Stimulated activated naive CD8-positive, alpha-beta T cell treated with anti-CD3 and anti-CD28 coated beads, Interleukin-15, Interleukin-2, amounts not matched to agents 100 ng/mL and 50 ng/mL, for 24 hours (primary cell): Measurements from ENCODE around the gene UFC1.

Experiments
- H3K27ac Mint-ChIP-seq: one replicate; pipeline ENCODE4 v1.8.0; 2021; ENCODE audit warnings: mild to moderate bottlenecking, mixed read lengths
- H3K27me3 Mint-ChIP-seq: one replicate; pipeline ENCODE4 v1.8.0; 2021; ENCODE audit warnings: mixed read lengths
- H3K36me3 Mint-ChIP-seq: one replicate; pipeline ENCODE4 v1.8.0; 2021; ENCODE audit warnings: low read depth, mixed read lengths
- H3K4me1 Mint-ChIP-seq: one replicate; pipeline ENCODE4 v1.8.0; 2021; ENCODE audit warnings: low read depth, mixed read lengths
- H3K4me3 Mint-ChIP-seq: one replicate; pipeline ENCODE4 v1.8.0; 2021; ENCODE audit warnings: mild to moderate bottlenecking, mixed read lengths
- H3K9me3 Mint-ChIP-seq: one replicate; pipeline ENCODE4 v1.8.0; 2021; ENCODE audit warnings: mixed read lengths

Gene UFC1

GRCh38 chr1:161159087-161159912, 5.5 kb downstream of the UFC1 start, which contains the start of gene USP21:
USP21 (plus strand) TSS chr1:161159500; CDS start chr1:161160641, 1,141 bp downstream.
- H3K4me1 Mint-ChIP-seq: peaks cover 60% of the 10 kb centered on the region
- H3K27ac Mint-ChIP-seq: peak within 1 kb of the TSS; percentile 87
- H3K27me3 Mint-ChIP-seq: no peaks in the 10 kb centered on the region
- H3K4me3 Mint-ChIP-seq: peak within 1 kb of the TSS; percentile 85
- H3K9me3 Mint-ChIP-seq: no peaks in the 10 kb centered on the region
- peaks cover 56% of the 10 kb centered on the region for H3K36me3 Mint-ChIP-seq

GRCh38 chr1:161159913-161160243, 6.1 kb downstream of the UFC1 start:
- no peaks in the 10 kb centered on the region for H3K9me3 Mint-ChIP-seq
- H3K27ac Mint-ChIP-seq: peak overlapping the region; percentile 87
- H3K4me1 Mint-ChIP-seq: peaks cover 58% of the 10 kb centered on the region
- H3K27me3 Mint-ChIP-seq: no peaks in the 10 kb centered on the region
- peaks cover 58% of the 10 kb centered on the region for H3K36me3 Mint-ChIP-seq
- peak overlapping the region; percentile 85 for H3K4me3 Mint-ChIP-seq

DNA sequence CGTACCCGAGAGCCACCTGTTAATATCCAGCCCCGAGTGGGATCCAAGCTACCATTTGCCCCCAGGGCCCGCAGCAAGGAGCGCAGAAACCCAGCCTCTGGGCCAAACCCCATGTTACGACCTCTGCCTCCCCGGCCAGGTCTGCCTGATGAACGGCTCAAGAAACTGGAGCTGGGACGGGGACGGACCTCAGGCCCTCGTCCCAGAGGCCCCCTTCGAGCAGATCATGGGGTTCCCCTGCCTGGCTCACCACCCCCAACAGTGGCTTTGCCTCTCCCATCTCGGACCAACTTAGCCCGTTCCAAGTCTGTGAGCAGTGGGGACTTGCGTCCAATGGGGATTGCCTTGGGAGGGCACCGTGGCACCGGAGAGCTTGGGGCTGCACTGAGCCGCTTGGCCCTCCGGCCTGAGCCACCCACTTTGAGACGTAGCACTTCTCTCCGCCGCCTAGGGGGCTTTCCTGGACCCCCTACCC, 6.9 kb downstream of the UFC1 start:
- Mint-ChIP-seq H3K4me3 (peak overlapping the region; percentile 85), H3K9me3 (no peaks in the 10 kb centered on the region), H3K4me1 (peaks cover 57% of the 10 kb centered on the region), H3K27ac (no peak overlapping the region), H3K36me3 (peaks cover 51% of the 10 kb centered on the region), H3K27me3 (no peaks in the 10 kb centered on the region)

GRCh38 chr1:161161652-161162051, 7.9 kb downstream of the UFC1 start:
- H3K36me3 Mint-ChIP-seq: peaks cover 48% of the 10 kb centered on the region
- H3K4me3 Mint-ChIP-seq: no peak overlapping the region
- H3K4me1 Mint-ChIP-seq: peaks cover 57% of the 10 kb centered on the region

DNA sequence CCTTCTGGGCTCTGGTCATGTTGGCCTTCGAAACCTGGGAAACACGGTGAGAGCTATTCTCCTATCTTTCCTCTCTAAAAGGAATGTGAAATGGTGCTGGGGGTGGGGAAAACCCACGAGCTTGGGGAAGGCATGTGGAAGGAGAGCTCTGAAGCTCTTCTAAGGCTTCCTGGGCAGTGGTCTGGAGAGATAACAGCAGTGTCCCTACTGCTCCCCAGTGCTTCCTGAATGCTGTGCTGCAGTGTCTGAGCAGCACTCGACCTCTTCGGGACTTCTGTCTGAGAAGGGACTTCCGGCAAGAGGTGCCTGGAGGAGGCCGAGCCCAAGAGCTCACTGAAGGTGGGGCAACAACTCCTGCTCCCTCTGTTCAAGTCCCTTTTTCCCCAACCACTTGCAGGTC, 8.3 kb downstream of the UFC1 start:
- H3K27ac Mint-ChIP-seq: peak overlapping the region; percentile 59
- peaks cover 59% of the 10 kb centered on the region for H3K4me1 Mint-ChIP-seq
- H3K36me3 Mint-ChIP-seq: peaks cover 46% of the 10 kb centered on the region
- H3K4me3 Mint-ChIP-seq: no peak overlapping the region
- no peaks in the 10 kb centered on the region for H3K27me3 Mint-ChIP-seq
- no peaks in the 10 kb centered on the region for H3K9me3 Mint-ChIP-seq

More at GRCh38 chr1:161161652-161162051, 7.9 kb downstream of the UFC1 start:
- no peak overlapping the region for H3K27ac Mint-ChIP-seq
- no peaks in the 10 kb centered on the region for H3K27me3 Mint-ChIP-seq
- H3K9me3 Mint-ChIP-seq: no peaks in the 10 kb centered on the region

- Mint-ChIP-seq H3K4me1 (peaks cover 64% of the 10 kb centered on the region), H3K27me3 (no peaks in the 10 kb centered on the region), H3K9me3 (no peaks in the 10 kb centered on the region), H3K27ac (peak overlapping the region; percentile 66), H3K36me3 (peaks cover 38% of the 10 kb centered on the region), H3K4me3 (no peak overlapping the region)
These were observed 9.0 kb downstream of the UFC1 start for GRCh38 chr1:161162806-161163205.

DNA sequence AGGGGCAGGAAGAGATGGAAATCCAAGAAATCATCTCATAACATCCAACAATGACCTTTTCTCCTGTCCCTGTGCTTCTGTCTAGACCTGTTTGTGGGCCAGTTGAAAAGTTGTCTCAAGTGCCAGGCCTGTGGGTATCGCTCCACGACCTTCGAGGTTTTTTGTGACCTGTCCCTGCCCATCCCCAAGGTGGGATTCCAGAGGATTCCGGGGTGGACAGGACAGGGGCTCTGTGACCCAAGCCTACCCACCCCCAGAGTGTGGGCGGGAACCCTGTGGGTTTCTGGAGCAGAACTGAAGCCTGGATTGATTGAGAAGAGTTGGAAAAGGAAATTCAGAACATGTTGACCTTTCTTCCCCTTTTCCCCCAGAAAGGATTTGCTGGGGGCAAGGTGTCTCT, 10.0 kb downstream of the UFC1 start:
- Mint-ChIP-seq H3K4me1 (peaks cover 62% of the 10 kb centered on the region), H3K27ac (peak overlapping the region; percentile 3), H3K4me3 (no peak overlapping the region), H3K36me3 (peaks cover 32% of the 10 kb centered on the region), H3K9me3 (no peaks in the 10 kb centered on the region), H3K27me3 (no peaks in the 10 kb centered on the region)

DNA sequence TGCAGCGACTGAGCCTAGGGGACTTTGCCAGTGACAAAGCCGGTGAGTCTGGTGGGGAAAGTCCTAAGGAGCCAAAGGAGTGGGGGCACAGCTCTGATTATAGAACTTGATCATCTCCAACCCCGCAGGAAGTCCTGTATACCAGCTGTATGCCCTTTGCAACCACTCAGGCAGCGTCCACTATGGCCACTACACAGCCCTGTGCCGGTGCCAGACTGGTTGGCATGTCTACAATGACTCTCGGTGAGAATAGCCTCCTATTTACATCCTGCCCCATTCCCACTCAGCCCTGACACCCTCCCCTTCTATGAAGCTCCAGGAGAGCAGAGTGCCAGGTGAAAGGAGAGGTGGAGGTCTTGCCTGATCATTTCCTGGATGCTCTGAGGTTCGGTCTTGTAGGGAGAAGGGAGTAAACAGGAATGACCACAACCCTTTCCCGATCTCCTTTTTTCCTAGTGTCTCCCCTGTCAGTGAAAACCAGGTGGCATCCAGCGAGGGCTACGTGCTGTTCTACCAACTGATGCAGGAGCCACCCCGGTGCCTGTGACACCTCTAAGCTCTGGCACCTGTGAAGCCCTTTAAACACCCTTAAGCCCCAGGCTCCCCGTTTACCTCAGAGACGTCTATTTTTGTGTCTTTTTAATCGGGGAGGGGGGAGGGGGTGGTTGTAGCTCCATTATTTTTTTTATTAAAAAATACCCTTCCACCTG, 11.3 kb downstream of the UFC1 start:
- H3K27me3 Mint-ChIP-seq: no peaks in the 10 kb centered on the region
- no peak overlapping the region for H3K4me3 Mint-ChIP-seq
- peaks cover 29% of the 10 kb centered on the region for H3K36me3 Mint-ChIP-seq
- H3K4me1 Mint-ChIP-seq: peaks cover 54% of the 10 kb centered on the region
- peak overlapping the region; percentile 40 for H3K27ac Mint-ChIP-seq
- H3K9me3 Mint-ChIP-seq: no peaks in the 10 kb centered on the region

GRCh38 chr1:161165742-161166668, 12.2 kb downstream of the UFC1 start, which contains the start of gene PPOX:
PPOX (plus strand) TSS chr1:161166426; CDS start chr1:161166848, 422 bp downstream.
- Mint-ChIP-seq H3K4me3 (peak within 1 kb of the TSS; percentile 92), H3K27me3 (no peaks in the 10 kb centered on the region), H3K9me3 (no peaks in the 10 kb centered on the region), H3K27ac (peak within 1 kb of the TSS; percentile 92), H3K36me3 (peaks cover 29% of the 10 kb centered on the region), H3K4me1 (peaks cover 44% of the 10 kb centered on the region)

- Mint-ChIP-seq H3K4me1 (peaks cover 35% of the 10 kb centered on the region), H3K9me3 (no peaks in the 10 kb centered on the region), H3K36me3 (peaks cover 33% of the 10 kb centered on the region), H3K4me3 (peak overlapping the region; percentile 92), H3K27me3 (no peaks in the 10 kb centered on the region), H3K27ac (peak overlapping the region; percentile 92)
These were observed 13.1 kb downstream of the UFC1 start for GRCh38 chr1:161166669-161167548.

- Mint-ChIP-seq H3K4me3 (no peak overlapping the region), H3K9me3 (no peaks in the 10 kb centered on the region), H3K27ac (peak overlapping the region; percentile 55), H3K4me1 (peaks cover 25% of the 10 kb centered on the region), H3K36me3 (peaks cover 38% of the 10 kb centered on the region), H3K27me3 (no peaks in the 10 kb centered on the region)
These were observed 15.1 kb downstream of the UFC1 start for GRCh38 chr1:161168906-161169305.

GRCh38 chr1:161171191-161171590, 17.4 kb downstream of the UFC1 start:
- no peaks in the 10 kb centered on the region for H3K27me3 Mint-ChIP-seq
- H3K4me3 Mint-ChIP-seq: no peak overlapping the region
- peaks cover 32% of the 10 kb centered on the region for H3K4me1 Mint-ChIP-seq
- no peaks in the 10 kb centered on the region for H3K9me3 Mint-ChIP-seq
- peaks cover 50% of the 10 kb centered on the region for H3K36me3 Mint-ChIP-seq
- no peak overlapping the region for H3K27ac Mint-ChIP-seq

DNA sequence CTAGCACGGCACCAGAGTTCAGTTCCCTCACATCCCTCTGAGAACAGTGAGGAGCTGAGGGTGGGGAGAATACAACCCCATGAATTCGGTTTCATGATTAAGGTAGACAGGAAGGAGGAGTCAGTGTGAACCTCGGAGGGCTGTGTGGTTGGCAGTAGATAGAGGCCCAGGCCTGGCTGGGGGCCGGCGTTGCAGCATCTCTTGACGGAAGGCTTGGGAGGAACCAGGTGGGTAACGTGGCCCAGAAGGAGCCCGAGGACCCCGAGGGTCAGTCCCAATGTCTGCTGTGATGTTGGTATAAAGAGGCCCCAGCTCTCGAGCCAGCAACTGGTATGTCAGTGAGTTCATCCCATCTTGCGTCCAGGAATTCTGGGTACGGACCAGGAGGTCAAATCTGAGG, 17.9 kb downstream of the UFC1 start:
- H3K36me3 Mint-ChIP-seq: peaks cover 50% of the 10 kb centered on the region

GRCh38 chr1:161172349-161172748, 18.6 kb downstream of the UFC1 start:
- H3K4me1 Mint-ChIP-seq: peaks cover 36% of the 10 kb centered on the region
- H3K36me3 Mint-ChIP-seq: peaks cover 50% of the 10 kb centered on the region
- H3K4me3 Mint-ChIP-seq: no peak overlapping the region
- H3K9me3 Mint-ChIP-seq: no peaks in the 10 kb centered on the region
- no peaks in the 10 kb centered on the region for H3K27me3 Mint-ChIP-seq
- peak overlapping the region; percentile 52 for H3K27ac Mint-ChIP-seq

More for the DNA sequence above, 17.9 kb downstream of the UFC1 start:
- Mint-ChIP-seq H3K4me1 (peaks cover 37% of the 10 kb centered on the region), H3K27me3 (no peaks in the 10 kb centered on the region), H3K9me3 (no peaks in the 10 kb centered on the region), H3K27ac (no peak overlapping the region), H3K4me3 (no peak overlapping the region)
